Fibroblast of skin of left quadriceps (primary cell): ENCODE results near the gene SYDE1.

ENCODE experiments used
- DNase-seq, 2 experiments: peaks; one replicate each; pipeline ENCODE4 v3.0.0-alpha.2; 2013; ENCODE audit warnings: low read depth in 2 of 2

SYDE1 gene

DNA sequence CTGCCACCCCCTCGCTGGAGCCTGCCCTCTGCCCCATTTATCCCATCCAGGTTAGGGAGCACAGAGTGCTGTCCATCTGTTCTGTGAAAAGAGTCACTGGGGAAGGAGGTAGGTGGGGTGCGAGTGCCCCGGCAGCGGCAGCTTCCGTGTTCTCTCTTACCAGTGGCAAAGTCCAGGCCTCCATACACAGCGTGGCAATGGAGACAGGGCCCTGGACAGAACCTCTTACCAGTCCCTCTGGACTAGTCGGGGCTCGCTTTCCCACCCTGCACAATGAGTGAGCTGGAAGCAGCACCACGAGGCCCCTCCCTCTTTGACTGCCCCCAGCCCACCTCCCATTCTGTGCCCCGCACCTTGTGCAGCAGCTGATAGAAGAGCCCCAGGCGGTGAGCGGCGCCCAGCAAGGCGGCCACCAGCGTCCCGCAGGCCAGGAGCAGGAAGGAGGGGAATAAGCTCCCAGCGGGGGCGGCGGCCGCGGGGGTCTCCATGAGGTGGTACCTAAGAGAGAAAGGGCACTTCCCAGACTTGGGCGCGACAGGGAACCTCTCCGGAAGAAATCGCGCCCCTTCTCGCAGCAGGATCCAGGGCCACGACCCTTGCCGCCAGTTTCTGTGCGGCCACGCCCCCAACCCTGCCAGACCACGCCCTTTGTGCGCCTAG is 17.5 kb downstream of the SYDE1 start:
- DNase-seq = no peak

DNA sequence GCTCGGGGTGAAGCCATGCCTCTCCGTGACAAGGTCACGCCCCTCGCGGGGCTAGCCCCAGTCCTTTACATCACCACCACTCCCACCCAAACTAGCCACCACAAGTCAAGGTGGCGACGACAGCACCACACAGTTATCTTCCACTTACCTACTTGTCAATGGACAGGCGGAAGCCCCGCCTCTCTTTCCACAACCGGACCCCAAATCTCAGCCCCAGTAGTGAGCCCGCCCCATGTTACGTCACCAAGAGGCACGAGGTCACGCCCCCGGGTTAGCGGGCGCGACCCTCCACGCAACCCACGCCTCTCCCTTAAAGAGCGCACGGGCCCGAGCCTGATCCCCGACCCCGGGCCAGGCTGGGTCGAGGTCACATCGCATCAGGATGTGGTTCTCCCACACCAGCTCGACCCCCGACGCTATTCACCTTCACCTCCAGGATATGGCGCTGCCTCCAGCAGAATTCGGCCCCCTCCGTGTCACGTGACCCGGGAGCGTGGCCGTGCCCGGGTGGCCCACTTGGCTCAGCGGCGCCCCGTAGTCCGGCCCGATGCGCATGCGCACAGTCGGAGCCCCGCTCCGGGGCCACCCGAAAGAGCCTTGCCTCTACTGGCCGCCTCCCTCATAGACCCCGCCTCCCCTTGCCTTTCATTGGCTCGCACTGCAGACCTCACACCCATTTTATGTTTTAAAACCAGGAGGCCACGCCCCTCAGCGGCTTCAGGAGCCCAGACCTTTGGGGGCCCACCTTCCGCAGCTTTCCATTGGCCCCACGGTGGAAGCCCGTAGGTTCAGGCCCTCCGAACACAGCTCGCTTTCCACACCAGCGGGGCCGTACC is 18.2 kb downstream of the SYDE1 start:
- DNase-seq = peak; percentile 96

DNA sequence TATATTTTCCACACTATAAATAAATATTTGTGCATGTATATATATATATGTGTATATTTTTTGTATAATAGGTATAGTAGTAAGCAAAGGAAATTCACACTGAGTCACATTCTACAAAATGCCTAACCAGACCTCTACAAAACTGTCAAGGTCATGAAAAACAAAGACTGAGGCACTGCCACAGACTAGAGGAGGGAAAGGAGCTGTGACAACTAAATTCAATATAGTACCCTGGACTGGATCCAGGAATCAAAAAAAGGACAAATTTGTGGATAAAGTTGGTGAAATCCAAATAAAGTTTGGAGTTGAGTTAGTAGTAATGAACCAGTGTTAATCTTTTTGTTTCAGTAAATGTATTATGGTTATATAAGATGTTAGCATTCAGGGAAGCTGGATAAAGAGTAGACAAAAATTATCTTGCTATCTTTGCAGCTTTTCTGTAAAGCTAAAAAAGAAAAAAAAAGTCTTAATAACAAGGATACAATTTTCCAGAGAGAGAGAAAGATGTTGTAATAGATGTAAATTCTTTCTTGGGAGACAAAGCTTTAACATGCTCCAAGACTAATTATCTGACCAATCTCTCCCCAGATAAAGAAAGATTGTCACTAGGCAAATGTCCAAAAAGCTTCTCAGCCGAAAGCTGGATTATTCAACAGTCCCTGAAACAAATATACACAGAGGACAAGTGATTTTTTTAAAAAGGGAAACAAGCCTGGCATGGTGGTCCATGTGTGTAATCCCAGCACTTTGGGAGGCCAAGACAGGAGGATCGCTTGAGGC is 19.1 kb downstream of the SYDE1 start:
- DNase-seq = no peak

DNA sequence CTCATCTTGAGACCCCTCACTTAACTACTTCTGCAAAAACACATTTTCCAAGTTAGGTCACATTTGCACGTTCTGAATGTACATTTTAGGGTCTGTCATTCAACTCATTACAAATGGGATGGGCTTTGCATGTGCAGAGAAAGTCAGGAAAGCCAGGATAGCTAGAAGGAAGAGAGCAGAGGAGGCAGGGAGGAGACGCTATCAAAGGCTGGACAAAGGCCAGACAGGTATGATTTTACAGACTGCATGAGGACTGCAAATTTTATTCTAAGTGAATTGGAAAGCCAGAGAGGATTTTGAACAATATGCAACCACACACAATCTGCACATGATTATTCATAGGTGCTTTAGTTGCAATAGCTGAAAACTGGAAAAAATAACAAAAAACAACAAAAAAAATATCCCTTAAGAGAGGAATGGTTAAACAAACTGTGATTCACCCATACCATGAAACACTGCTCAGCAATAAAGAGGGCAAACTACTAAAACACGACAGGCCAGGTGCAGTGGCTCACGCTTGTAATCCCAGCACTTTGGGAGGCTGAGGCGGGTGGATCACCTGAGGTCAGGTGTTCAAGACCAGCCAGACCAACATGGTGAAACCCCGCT is 21.1 kb downstream of the SYDE1 start:
- no peak for DNase-seq

DNA sequence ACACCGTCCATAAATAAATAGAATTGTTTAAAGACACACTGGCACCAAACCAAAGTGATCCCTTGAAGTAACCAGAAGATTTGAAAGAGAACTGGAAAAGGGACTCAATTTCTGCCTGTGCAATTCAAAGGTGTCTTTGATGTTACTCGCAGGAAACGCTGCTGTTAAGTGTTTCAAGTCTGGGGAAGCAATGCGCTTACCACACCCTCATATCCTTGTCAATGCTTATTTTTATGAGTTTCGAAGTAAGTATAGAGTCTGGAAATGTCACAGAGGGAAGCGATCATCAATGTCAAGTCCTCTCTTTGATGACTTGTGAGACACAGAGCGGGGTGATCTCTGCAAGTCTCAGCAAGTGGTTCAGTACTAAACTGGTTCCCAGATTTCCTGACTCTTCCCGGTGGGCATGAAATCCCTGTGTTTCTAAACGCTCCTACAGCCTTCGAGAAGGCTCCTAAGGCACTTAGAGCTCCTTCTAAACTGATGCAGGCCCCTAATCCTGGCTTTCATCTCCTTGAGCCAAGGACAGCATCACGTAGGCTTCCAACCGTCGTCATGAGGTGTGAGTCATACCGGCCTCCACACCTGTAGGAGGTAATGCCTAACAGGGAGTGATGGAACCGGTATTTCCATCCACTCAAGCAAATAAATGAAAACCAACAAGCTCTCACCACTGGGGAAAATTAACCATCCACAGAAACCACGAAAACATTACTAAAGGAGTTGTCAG is 22.8 kb downstream of the SYDE1 start:
- no peak for DNase-seq

DNA sequence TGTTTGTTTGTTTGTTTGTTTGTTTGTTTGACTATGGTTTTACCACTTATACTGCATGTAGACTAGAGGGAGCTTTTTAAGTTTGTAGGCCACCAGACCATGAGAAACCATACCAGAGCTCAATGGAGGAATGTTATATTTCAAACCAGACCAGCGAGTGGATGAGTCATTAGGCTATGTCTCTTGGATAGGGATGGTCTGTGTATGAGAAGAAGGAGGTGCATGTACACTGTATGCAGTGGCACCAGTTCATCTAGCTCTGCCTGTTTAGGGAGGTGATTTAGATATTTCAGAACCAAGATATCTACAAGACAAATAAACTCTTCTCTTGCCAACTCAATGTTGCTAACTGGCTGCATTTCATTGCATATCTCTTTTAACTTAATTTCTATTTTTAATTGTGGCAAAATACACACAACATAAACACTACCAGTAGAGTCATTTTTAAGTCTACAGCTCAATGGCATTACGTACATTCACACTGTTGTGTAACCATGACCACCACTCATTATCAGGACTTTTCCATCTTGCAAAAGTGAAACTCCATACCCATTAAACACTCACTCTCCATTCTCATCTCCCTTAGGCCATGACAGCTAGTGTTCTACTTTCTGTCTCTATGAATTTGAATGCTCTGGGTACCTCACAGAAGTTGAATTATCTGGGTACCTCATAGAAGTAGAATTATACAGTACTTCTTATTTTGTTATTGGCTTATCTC is 29.2 kb downstream of the SYDE1 start:
- no peak for DNase-seq

DNA sequence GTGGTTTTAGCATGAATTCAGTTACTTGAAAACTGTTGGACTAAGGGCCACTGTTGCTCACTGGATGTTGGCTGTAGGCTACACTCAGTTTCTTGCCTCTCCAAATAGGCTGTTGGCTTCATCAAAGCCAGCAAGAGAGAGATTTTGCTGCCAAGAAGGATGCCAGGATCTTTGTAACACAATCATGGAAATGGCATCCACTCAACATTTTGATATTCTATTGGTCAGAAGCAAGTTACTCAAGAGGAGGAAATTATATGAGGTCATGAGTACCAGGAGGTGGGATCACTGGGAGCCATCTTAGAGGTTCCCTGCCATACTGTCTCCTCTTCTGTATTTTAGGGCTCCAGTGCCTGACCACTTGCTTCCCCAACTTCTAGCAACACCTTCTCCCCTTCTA is 30.6 kb downstream of the SYDE1 start:
- no peak for DNase-seq

DNA sequence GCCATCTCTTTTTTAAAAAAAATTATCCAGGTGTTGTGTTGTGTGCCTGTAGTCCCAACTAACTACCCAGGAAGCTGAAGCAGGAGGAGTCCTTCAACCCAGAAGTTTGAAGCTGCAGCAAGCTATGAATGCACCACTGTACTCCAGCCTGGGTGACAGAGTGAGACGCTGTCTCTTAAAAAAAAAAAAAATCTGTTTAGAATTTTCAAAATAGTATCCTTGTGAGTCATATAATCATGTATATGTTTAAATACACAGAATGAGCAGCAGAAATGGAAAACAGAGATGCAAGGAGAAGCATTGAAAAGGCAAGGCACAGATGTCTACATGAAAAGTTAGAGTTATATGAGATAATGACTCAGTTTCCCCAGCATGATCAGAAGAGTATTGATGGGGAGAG is 31.2 kb downstream of the SYDE1 start:
- DNase-seq = no peak

DNA sequence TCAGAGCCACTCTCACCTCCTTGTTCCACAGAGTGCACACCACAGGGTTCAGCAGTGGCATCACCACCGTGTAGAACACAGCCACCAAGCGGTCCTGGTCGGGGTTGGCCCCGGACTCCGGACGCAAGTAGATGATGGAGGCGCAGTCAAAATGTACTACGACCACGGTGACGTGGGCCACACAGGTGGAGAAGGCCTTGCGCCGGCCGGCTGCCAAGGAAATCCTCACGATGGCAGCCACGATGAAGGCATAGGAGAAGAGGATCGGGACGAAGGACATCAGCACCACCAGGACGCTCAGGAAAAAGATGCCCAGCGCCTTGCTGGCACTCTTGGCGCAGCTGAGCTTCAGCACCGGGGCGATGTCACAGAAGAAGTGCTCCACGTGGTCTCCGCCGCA is 33.9 kb downstream of the SYDE1 start:
- DNase-seq = no peak

DNA sequence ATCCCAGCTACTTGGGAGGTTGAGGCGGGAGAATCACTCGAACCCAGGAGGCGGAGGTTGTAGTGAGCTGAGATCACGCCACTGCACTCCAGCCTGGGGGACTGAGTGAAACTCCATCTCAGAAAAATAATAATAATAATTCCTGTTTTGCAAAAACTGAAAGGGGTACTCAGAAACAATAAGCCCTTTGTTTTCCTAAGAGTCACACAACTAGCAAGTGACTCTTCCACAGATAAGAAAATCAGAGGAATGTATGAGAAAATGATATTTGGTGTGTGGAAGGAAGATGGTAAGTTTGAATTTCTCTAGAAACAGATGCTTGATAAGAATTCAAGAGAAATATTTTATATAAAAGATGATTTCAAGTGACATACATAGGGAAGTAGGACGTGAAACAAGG is 35.1 kb downstream of the SYDE1 start:
- no peak for DNase-seq

DNA sequence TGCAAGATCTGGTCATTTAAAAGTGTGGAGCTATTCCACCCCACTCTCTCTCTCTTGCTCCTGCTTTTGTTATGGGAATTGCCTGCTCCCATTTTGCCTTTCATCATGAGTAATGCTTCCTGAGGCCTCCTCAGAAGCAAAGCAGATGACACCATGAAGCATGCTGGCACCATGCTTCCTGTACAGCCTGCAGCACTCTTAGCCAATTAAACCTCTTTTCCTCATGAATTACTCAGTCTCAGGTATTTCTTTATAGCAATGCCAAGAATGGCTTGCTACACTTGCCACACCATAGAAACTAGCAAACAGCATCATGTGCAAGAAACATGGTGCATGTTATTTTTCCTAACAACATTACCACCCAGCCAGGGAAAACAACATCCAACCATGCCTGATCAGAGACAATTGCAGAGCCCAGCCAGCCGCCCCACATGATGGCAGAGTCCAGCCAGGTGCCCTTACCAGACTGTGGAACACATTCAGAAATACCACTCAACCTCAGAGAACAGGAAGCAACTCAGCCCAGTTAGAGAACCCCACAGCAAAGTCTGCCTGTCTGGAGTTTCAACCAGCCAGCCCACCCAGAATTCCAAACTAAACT is 36.9 kb downstream of the SYDE1 start:
- no peak for DNase-seq

DNA sequence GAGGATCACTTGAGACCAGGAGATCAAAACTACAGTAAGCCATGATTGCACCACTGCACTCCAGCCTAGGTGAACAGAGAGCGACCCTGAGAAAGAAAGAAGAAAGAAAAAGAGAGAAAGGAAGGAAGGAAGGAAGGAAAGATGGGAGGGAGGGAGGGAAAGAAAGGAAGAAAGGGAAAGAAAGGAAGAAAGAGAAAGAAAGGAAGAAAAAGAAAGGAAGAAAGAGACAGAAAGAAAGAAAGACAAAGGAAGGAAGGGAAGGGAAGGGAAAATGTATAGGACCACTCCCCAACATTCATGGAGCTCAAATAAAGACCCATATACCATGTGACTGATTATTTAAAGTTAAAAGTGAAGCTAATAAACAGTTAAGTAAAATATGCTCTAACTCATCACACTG is 39.9 kb downstream of the SYDE1 start:
- no peak for DNase-seq

DNA sequence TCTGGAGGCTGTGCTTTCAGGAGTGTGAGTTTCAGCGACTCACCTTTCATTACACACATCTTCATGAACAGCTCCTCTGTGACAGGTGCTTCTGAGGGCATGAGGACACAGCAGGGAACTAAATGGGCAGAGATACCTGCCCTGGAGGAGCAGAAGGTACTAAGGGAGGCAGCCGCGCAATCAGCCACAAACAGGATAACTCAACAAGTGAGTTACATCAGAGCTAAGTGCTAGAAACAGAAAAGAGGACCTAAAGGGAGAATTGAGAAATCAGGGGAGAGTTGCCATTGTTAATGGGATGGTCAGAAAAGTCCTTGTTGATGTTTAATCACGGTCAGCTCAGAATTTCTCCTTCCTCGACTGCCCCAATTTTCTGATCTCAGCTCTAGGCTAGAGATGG is 42.5 kb downstream of the SYDE1 start:
- no peak for DNase-seq

DNA sequence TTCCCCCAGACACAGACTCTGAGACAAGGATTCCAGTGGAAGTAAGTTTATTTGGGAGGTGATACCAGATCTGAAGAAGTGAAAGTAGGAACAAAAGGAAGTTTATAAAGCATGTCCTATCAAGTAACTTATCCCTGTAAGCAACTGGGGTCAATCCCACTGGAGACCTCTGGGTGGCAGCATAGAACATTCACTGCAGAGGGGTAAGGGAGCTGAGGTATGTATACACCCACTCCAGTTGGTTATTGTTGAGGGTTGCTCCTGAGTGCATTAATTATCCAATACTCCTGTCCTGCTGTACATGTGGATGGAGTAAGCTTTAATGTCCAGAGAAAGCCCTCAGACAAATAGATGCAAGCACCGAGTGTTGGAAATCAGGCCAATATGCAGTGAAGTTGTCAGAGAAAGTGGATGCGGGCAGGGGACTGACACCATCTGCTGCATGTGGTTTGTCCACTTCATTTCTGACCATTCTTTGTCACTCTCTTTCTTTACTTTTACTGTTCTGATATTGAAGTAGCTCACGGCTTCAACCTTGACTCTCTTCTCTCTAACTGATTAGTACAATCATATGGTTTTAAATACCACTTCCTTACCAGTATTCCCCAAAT is 46.9 kb downstream of the SYDE1 start:
- no peak for DNase-seq

DNA sequence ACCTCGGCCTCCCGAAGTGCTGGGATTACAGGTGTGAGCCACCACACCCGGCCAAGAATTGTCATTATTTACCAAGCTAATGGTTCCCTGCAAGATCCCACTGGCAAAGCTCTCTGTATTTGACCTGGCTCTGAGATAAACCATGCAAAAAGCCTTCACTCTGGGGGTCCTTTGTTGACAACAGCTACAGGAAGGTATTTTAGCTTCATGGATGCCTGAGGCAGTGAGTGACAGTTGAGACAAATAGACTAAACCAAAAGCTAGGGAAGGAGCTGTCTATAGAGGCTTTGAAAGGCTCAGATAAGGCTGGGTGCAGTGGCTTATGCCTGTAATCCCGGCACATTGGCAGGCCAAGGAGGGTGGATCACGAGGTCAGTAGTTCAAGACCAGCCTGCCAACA is 48.1 kb downstream of the SYDE1 start:
- DNase-seq = no peak

DNA sequence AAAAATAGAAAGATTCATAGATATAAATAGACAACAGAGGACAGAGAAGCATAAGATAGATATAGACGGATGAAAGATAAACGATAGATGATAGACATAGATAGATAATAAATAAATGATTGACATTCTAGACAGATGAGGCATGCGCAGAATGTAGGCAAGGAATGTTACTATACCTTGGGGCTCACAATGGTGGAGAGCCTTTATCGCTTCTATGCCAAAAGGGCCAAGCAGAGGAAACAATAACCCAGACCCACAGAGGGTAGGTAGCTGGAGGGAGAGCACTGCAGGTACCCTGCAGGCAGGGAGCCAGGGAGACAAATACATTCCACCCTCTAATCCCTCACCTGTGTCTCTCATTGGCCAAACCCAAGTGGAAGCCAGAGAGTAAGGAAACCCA is 49.2 kb downstream of the SYDE1 start:
- DNase-seq = no peak

DNA sequence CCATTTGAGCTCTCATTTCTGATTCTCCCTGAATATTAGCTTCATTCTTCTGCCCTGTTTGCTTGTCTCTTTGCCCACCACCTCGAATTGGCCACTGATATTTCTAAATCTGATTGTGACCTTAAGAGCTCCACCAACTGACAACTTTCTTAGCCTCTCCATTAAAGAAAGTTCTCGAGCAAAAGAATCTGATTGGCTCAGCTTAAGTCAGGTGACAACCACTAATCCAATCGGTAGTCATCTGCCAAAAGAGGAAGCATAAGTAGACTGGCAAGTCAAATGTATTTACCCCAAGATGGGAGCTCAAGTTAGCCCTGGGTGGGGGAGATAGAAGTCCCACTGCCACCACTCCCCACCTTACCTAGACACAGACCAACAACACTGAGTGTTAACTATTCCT is 52.0 kb downstream of the SYDE1 start:
- DNase-seq = no peak

DNA sequence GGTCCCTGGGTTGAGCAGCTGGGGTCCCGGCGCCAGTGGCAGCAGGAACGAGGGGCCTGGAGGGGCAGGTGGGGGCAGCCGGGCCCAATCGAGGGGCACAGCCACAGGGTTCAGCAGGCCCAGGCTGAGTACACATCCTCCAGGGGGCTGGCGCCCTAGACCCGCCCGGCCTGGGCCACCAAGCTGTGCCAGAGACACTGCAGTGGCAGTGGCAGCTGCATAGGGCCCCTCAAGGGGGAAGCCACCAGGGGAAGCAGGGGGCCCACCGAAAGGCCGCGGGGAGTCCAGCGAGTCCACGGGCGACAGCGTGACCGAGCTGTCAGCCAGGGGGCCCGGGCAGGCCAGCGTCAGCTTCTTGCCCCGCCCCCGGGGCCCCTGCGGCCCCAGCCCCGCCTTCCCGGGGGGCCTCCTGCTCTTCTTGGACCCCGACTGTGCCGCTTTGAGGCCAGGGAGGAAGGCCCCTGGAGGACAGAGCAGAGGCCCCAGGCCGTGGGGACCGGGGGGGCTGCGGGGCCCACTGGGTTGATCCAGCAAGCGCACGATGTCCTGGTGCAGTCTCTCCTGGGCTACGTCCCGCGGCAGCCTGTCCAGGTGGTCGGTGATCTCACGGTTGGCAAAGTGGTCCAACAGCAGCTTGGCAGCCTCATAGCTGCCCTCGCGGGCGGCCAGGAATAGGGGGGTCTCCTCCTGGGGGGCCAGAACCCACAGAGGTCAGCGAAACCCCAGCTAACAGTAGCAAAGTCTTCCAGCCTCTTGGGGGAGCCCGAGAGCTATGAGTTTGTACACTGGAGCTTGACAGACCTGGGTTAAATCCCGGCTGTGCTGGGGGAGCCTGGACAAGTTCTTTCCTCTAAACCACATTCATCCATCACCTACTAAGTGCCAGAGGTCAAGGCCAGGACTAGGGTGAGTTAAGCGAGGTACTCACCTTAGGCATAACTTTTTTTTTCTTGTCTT is 54.1 kb downstream of the SYDE1 start:
- no peak for DNase-seq
